Measurements from ENCODE around the gene ANO9. TPM values are rescaled to one million over a fixed set of nuclear protein-coding genes. Genes with fewer than 3 reads are reported as not detected.

The ANO9 gene
- total and polyA plus RNA-seq, 2 experiments from 2014 or later = 9.0 to 10.2 TPM

GRCh38 chr11:468493-468892, 26.7 kb upstream of the ANO9 start (continued):
- TF ChIP-seq ETS1 (IDR thresholded peaks at IDR 0.05) (no peak), CREB1 (CRISPR knock-in tag; IDR thresholded peaks at IDR 0.05; ENCODE audit: low read depth) (no peak)

- no peak overlapping the region for H3K4me2 ChIP-seq
- no peak for ATAC-seq
- TF ChIP-seq ETS1 (IDR thresholded peaks at IDR 0.05) (no peak), ZNF462 (CRISPR knock-in tag; IDR thresholded peaks at IDR 0.05) (no peak), REST (IDR thresholded peaks at IDR 0.05; ENCODE audit: unreplicated experiment) (no peak), CTCF (conservative IDR thresholded peaks at IDR 0.05; ENCODE audit: low read depth in 2 of 2) (no peak), EZH2 (IDR thresholded peaks at IDR 0.05; ENCODE audit: low read depth, unreplicated experiment) (no peak), STAT1 (IDR thresholded peaks at IDR 0.05; ENCODE audit: unreplicated experiment) (no peak), EZH2phosphoT487 (IDR thresholded peaks at IDR 0.05; ENCODE audit: unreplicated experiment) (no peak), CREB1 (CRISPR knock-in tag; IDR thresholded peaks at IDR 0.05; ENCODE audit: low read depth) (no peak), NANOG (IDR thresholded peaks at IDR 0.05; ENCODE audit: borderline replicate concordance) (no peak), JUNB (IDR thresholded peaks at IDR 0.05; ENCODE audit: unreplicated experiment) (no peak), ZNF331 (CRISPR knock-in tag; IDR thresholded peaks at IDR 0.05; ENCODE audit: low read depth) (no peak)
Observed at GRCh38 chr11:468036-468435, 26.2 kb upstream of the ANO9 start.

More at GRCh38 chr11:468036-468435, 26.2 kb upstream of the ANO9 start:
- Histone ChIP-seq H3K4me3 (no peak overlapping the region), H3K27ac (ENCODE audit: low read depth) (peak overlapping the region; percentile 80), H3F3A (replicated peaks; ENCODE audit: low read depth) (no peaks in the 10 kb centered on the region), H3K27me3 (ENCODE audit: insufficient read depth) (no peaks in the 10 kb centered on the region), H3K79me2 (replicated peaks; ENCODE audit: insufficient read depth) (peaks cover 30% of the 10 kb centered on the region), H4K20me1 (replicated peaks; ENCODE audit: insufficient read depth) (no peaks in the 10 kb centered on the region; the same call in none of the 2 replicates), H3K9me2 (ENCODE audit: insufficient read depth) (no peaks in the 10 kb centered on the region), H2AFZ (no peak overlapping the region), H3K36me3 (ENCODE audit: insufficient read depth) (no peaks in the 10 kb centered on the region), H3K4me1 (ENCODE audit: insufficient read depth) (peaks cover 13% of the 10 kb centered on the region)
- no peak for DNase-seq (ENCODE audit: low spot score)
- Mint-ChIP-seq H3K27me3 (ENCODE audit: insufficient read depth, low read depth, poor library complexity) (peaks cover 7% of the 10 kb centered on the region), H3K4me1 (peaks cover 31% of the 10 kb centered on the region), H3K36me3 (ENCODE audit: low read depth) (peaks cover 11% of the 10 kb centered on the region), H3K27ac (peak overlapping the region; percentile 72), H3K9me3 (no peaks in the 10 kb centered on the region), H3K4me3 (peak overlapping the region; percentile 3; the same call in 1 of the 3 replicates)
